Liver (tissue), 3 donors: ENCODE results near the gene HES3.

Experiments used
- EGR1 ChIP-seq, 2 donors: IDR thresholded peaks; 2 replicates each; pipeline ENCODE4 v1.6.1; 2016 to 2018; ENCODE audit warnings: antibody characterized with exemption in 2 of 2, low read depth in 2 of 2
- FOXA1 ChIP-seq: IDR thresholded peaks from 2 replicates; pipeline ENCODE4 v1.6.1; 2016; ENCODE audit warnings: antibody characterized with exemption
- YY1 ChIP-seq: IDR thresholded peaks from 2 replicates; pipeline ENCODE4 v1.6.1; 2016; ENCODE audit warnings: antibody characterized with exemption, mild to moderate bottlenecking
- TF ChIP-seq, protein P1 (sequence below): fragments of 150-350 bp; IDR thresholded peaks from 2 replicates; pipeline ENCODE4 v1.5.1; 2017; ENCODE audit warnings: improper control_type of control experiment, low read depth, low read length; ENCODE audit not compliant: missing input control
- TF ChIP-seq, protein P2 (sequence below): IDR thresholded peaks from 2 replicates; pipeline ENCODE4 v1.6.1; 2016; ENCODE audit warnings: antibody characterized with exemption, mild to moderate bottlenecking
- donor health status: healthy.
- donor health status: healthy.

- TF ChIP-seq, protein P1, sequence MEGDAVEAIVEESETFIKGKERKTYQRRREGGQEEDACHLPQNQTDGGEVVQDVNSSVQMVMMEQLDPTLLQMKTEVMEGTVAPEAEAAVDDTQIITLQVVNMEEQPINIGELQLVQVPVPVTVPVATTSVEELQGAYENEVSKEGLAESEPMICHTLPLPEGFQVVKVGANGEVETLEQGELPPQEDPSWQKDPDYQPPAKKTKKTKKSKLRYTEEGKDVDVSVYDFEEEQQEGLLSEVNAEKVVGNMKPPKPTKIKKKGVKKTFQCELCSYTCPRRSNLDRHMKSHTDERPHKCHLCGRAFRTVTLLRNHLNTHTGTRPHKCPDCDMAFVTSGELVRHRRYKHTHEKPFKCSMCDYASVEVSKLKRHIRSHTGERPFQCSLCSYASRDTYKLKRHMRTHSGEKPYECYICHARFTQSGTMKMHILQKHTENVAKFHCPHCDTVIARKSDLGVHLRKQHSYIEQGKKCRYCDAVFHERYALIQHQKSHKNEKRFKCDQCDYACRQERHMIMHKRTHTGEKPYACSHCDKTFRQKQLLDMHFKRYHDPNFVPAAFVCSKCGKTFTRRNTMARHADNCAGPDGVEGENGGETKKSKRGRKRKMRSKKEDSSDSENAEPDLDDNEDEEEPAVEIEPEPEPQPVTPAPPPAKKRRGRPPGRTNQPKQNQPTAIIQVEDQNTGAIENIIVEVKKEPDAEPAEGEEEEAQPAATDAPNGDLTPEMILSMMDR: no peak
- TF ChIP-seq FOXA1 (no peak), YY1 (no peak), EGR1 (IDR thresholded peaks at IDR 0.05; ENCODE audit: low read depth in 2 of 2) (no peak)
- TF ChIP-seq, protein P2, sequence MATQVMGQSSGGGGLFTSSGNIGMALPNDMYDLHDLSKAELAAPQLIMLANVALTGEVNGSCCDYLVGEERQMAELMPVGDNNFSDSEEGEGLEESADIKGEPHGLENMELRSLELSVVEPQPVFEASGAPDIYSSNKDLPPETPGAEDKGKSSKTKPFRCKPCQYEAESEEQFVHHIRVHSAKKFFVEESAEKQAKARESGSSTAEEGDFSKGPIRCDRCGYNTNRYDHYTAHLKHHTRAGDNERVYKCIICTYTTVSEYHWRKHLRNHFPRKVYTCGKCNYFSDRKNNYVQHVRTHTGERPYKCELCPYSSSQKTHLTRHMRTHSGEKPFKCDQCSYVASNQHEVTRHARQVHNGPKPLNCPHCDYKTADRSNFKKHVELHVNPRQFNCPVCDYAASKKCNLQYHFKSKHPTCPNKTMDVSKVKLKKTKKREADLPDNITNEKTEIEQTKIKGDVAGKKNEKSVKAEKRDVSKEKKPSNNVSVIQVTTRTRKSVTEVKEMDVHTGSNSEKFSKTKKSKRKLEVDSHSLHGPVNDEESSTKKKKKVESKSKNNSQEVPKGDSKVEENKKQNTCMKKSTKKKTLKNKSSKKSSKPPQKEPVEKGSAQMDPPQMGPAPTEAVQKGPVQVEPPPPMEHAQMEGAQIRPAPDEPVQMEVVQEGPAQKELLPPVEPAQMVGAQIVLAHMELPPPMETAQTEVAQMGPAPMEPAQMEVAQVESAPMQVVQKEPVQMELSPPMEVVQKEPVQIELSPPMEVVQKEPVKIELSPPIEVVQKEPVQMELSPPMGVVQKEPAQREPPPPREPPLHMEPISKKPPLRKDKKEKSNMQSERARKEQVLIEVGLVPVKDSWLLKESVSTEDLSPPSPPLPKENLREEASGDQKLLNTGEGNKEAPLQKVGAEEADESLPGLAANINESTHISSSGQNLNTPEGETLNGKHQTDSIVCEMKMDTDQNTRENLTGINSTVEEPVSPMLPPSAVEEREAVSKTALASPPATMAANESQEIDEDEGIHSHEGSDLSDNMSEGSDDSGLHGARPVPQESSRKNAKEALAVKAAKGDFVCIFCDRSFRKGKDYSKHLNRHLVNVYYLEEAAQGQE: no peak
These were observed 34.1 kb upstream of the HES3 start for GRCh38 chr1:6209661-6210580.
